ENCODE data around the gene NXT1. TPM values are rescaled to one million over a fixed set of nuclear protein-coding genes. Genes with fewer than 3 reads are reported as not detected.

Gene NXT1
- total RNA-seq (10 to 100 TPM; 19.9 to 57.6 (median 29.3) TPM), polyA plus RNA-seq (10 to 100 TPM in 2 of 3 donors, 1 to 10 TPM in 1; 8.1 to 22.3 (median 10.8) TPM)

GRCh38 chr20:23350196-23350903, at the start of gene NXT1:
Gene NXT1 (plus strand): TSS chr20:23350791. CDS start chr20:23354042, 3,251 bp downstream.
- no peak for TF ChIP-seq CTCF (IDR thresholded peaks at IDR 0.05)
- TF ChIP-seq POLR2A (IDR thresholded peaks at IDR 0.05) = peak; percentile 61 to 80
- TF ChIP-seq POLR2AphosphoS5 (IDR thresholded peaks at IDR 0.05) = peak; percentile 93 to 97 (median 94)
- TF ChIP-seq EP300 (IDR thresholded peaks at IDR 0.05) = peak in 1 of 4 donors; percentile 9
- Histone ChIP-seq H3K27ac (peak within 1 kb of the TSS; percentile 91 to 100 (median 99)), H3K4me1 (peaks cover 0 to 32% (median 22%) of the 10 kb centered on the region in 4 donors), H3K27me3 (no peaks in the 10 kb centered on the region), H3K4me3 (peak within 1 kb of the TSS; percentile 67 to 98 (median 82)), H3K9me3 (no peaks in the 10 kb centered on the region), H3K36me3 (peaks cover 0 to 17% (median 7%) of the 10 kb centered on the region in 4 donors)
- WGBS, 2 donors = 0% methylated on average over 65 of the region's 65 CpGs
- DNase-seq = peak; percentile 99
- intact Hi-C loops (cut with DNase I) = loop anchor here (1.0 to 10.0 kb wide), 5 partner anchors 71 to 1704 kb away; partner anchors contain the start of genes ACSS1 and NAPB

- 89 to 92% methylated on average over 12 of the region's 12 CpGs for WGBS, 2 donors
- intact Hi-C loops (cut with DNase I) = no loop called here
- H3K4me3 ChIP-seq = no peak overlapping the region
These were observed 49.0 kb upstream of the NXT1 start for GRCh38 chr20:23301436-23302050.

GRCh38 chr20:23302386-23302785, 48.2 kb upstream of the NXT1 start:
- 74 to 83% methylated on average over 6 of the region's 6 CpGs for WGBS, 2 donors
- no peaks in the 10 kb centered on the region for H3K36me3 ChIP-seq
- peak; percentile 54 for DNase-seq

More at GRCh38 chr20:23301436-23302050, 49.0 kb upstream of the NXT1 start:
- Histone ChIP-seq H3K36me3 (no peaks in the 10 kb centered on the region), H3K9me3 (no peaks in the 10 kb centered on the region), H3K4me1 (no peaks in the 10 kb centered on the region), H3K27me3 (no peaks in the 10 kb centered on the region), H3K27ac (no peak overlapping the region)
- peak; percentile 54 for DNase-seq
- TF ChIP-seq CTCF (IDR thresholded peaks at IDR 0.05) (no peak), EP300 (IDR thresholded peaks at IDR 0.05) (no peak), POLR2A (IDR thresholded peaks at IDR 0.05) (no peak), POLR2AphosphoS5 (IDR thresholded peaks at IDR 0.05) (no peak)

GRCh38 chr20:23302801-23303200, 47.8 kb upstream of the NXT1 start:
- peak; percentile 25 for DNase-seq
- no peaks in the 10 kb centered on the region for H3K36me3 ChIP-seq
- H3K27me3 ChIP-seq = no peaks in the 10 kb centered on the region
- WGBS, 2 donors = 91 to 95% methylated on average over 9 of the region's 9 CpGs
- TF ChIP-seq POLR2A (IDR thresholded peaks at IDR 0.05) = no peak
- TF ChIP-seq EP300 (IDR thresholded peaks at IDR 0.05) = no peak
- TF ChIP-seq POLR2AphosphoS5 (IDR thresholded peaks at IDR 0.05) = no peak
- no peak for TF ChIP-seq CTCF (IDR thresholded peaks at IDR 0.05)
- H3K4me1 ChIP-seq = no peaks in the 10 kb centered on the region
- H3K27ac ChIP-seq = no peak overlapping the region
- no peak overlapping the region for H3K4me3 ChIP-seq
- H3K9me3 ChIP-seq = no peaks in the 10 kb centered on the region
- intact Hi-C loops (cut with DNase I) = no loop called here

More at GRCh38 chr20:23302386-23302785, 48.2 kb upstream of the NXT1 start:
- Histone ChIP-seq H3K9me3 (no peaks in the 10 kb centered on the region), H3K27ac (no peak overlapping the region), H3K27me3 (no peaks in the 10 kb centered on the region), H3K4me3 (no peak overlapping the region), H3K4me1 (no peaks in the 10 kb centered on the region)
- TF ChIP-seq CTCF (IDR thresholded peaks at IDR 0.05) = no peak
- TF ChIP-seq EP300 (IDR thresholded peaks at IDR 0.05) = no peak
- TF ChIP-seq POLR2AphosphoS5 (IDR thresholded peaks at IDR 0.05) = no peak
- TF ChIP-seq POLR2A (IDR thresholded peaks at IDR 0.05) = no peak
- intact Hi-C loops (cut with DNase I) = no loop called here
